ENCODE results near the gene DDX28. TPM values are rescaled to one million over a fixed set of nuclear protein-coding genes. Genes with fewer than 3 reads are reported as not detected.

Gene DDX28
- total and polyA plus RNA-seq, 9 of the 15 experiments (the other 6 are each of a cell fraction or from before 2014, with no cell fraction given): 2.8 to 24.5 (median 15.9) TPM

GRCh38 chr16:68072038-68072695 lies 49.1 kb upstream of the DDX28 start:
- in situ Hi-C loops (cut with MboI): loop anchor here (10.0 kb wide), 1 partner anchor 153 kb away; no protein-coding TSS in a partner anchor
- BruUV-seq (replicated peaks): no TSS peak
- no peaks in the 10 kb centered on the region for H4K20me1 ChIP-seq (replicated peaks; ENCODE audit: control insufficient read depth, insufficient read depth, low read length)
- no peaks in the 10 kb centered on the region for H3K79me2 ChIP-seq (ENCODE audit: control insufficient read depth, insufficient read depth, low read length)
- no peak overlapping the region for H3K4me3 ChIP-seq
- ChIA-PET CTCF (ENCODE audit: low intra/inter-chr PET ratio) (interaction anchor here (0.7 kb wide), 1 partner anchor 157 kb away, joined by 3 read pairs; no protein-coding TSS in a partner anchor), POLR2A (interaction anchor here (1.0 to 5.3 kb wide), 4 partner anchors 8 to 30 kb away, joined by 4 to 33 read pairs (median 4); partner anchors contain the start of gene NFATC3)
- H3K9ac ChIP-seq (ENCODE audit: insufficient read depth in 1 of 2, low read depth in 2 of 2, low read length in 2 of 2): peak overlapping the region in 1 of 2 experiments; percentile 11; a peak in 2 of 4 replicates
- H2AFZ ChIP-seq (ENCODE audit: low read depth, low read length): no peak overlapping the region
- peaks cover 82% of the 10 kb centered on the region; the same call in 2 of the 3 replicates for H3K36me3 ChIP-seq (ENCODE audit: control insufficient read depth, insufficient read depth, low read length)
- peak; percentile 98 for FAIRE-seq
- WGBS (ENCODE audit: insufficient coverage, low coverage, missing lambda C conversion rate): 38% methylated on average over 7 of the region's 9 CpGs
- H3K9me1 ChIP-seq (ENCODE audit: control insufficient read depth, insufficient read depth, low read length): no peaks in the 10 kb centered on the region
- no peaks in the 10 kb centered on the region for H3K9me3 ChIP-seq (replicated peaks; ENCODE audit: control insufficient read depth, insufficient read depth, low read depth, low read length)
- H3K4me1 ChIP-seq (replicated peaks in 1 of 2; ENCODE audit: control insufficient read depth in 2 of 2, insufficient read depth in 2 of 2, low read length in 2 of 2): peaks cover 9% of the 10 kb centered on the region in 2 experiments; a peak in 4 of 5 replicates
- H3K4me2 ChIP-seq (ENCODE audit: insufficient read depth, low read length): peak overlapping the region; percentile 35; the same call in 1 of the 2 replicates
- intact Hi-C loops (cut with micrococcal nuclease): loop anchor here (1.0 kb wide), 1 partner anchor 157 kb away; no protein-coding TSS in a partner anchor
- H3K27ac ChIP-seq (ENCODE audit: extremely low read depth, low read depth, low read length): no peak overlapping the region; the same call in 2 of the 3 replicates
- ATAC-seq: peak; percentile 95
- peak; percentile 23 to 77 (median 50) for DNase-seq (ENCODE audit: extremely low read depth in 1 of 4, low spot score in 3 of 4)
- H3K27me3 ChIP-seq (ENCODE audit: control insufficient read depth in 2 of 2, insufficient read depth in 2 of 2, low read length in 2 of 2): no peaks in the 10 kb centered on the region
- TF ChIP-seq CTBP1 (IDR thresholded peaks at IDR 0.05; ENCODE audit: borderline replicate concordance): peak; percentile 50; the same call in 1 of the 2 replicates
- TF ChIP-seq ZBTB2 (IDR thresholded peaks at IDR 0.05): no peak
- TF ChIP-seq FOXK2 (conservative IDR thresholded peaks at IDR 0.05 in 1 of 2, IDR thresholded peaks at IDR 0.05 in 1 of 2; ENCODE audit: low read depth in 2 of 2): no peak
- no peak for TF ChIP-seq CHD7 (IDR thresholded peaks at IDR 0.05; ENCODE audit: low read depth, low read length)
- TF ChIP-seq, protein P1, sequence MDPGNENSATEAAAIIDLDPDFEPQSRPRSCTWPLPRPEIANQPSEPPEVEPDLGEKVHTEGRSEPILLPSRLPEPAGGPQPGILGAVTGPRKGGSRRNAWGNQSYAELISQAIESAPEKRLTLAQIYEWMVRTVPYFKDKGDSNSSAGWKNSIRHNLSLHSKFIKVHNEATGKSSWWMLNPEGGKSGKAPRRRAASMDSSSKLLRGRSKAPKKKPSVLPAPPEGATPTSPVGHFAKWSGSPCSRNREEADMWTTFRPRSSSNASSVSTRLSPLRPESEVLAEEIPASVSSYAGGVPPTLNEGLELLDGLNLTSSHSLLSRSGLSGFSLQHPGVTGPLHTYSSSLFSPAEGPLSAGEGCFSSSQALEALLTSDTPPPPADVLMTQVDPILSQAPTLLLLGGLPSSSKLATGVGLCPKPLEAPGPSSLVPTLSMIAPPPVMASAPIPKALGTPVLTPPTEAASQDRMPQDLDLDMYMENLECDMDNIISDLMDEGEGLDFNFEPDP (CRISPR knock-in tag; IDR thresholded peaks at IDR 0.05): no peak

Data from K562 (cell line).